Hematopoietic multipotent progenitor cell treated with erythropoietin and hydrocortisone succinate and interleukin-3 and kit ligand, for 17 days (in vitro differentiated cells): ENCODE results near the gene KIFC3.
"Not testable (repeated sequence)": the region's sequence is repeated elsewhere in the genome, so short reads cannot be mapped to it uniquely, and the experiment has no call there.

Experiments
- DNase-seq: peaks from one replicate; pipeline ENCODE4 v3.0.0-alpha.2; 2015; ENCODE audit warnings: low spot score

Gene KIFC3

GRCh38 chr16:57802341-57803133, at the start of gene KIFC3:
Gene KIFC3, minus strand, starts transcription at chr16:57802491. Its CDS starts 4,248 bp downstream, at chr16:57798243.
- no peak for DNase-seq

GRCh38 chr16:57848181-57848580, 45.9 kb upstream of the KIFC3 start:
- DNase-seq = no peak

- DNase-seq = not testable (repeated sequence)
These were observed 44.6 kb upstream of the KIFC3 start for GRCh38 chr16:57846931-57847330.

- no peak for DNase-seq
These were observed 43.9 kb upstream of the KIFC3 start for GRCh38 chr16:57846078-57846697.

- no peak for DNase-seq
These were observed 42.8 kb upstream of the KIFC3 start for GRCh38 chr16:57845115-57845514.

- DNase-seq = no peak
These were observed 42.2 kb upstream of the KIFC3 start for GRCh38 chr16:57844416-57845030.

- DNase-seq = no peak
These were observed 41.1 kb upstream of the KIFC3 start for GRCh38 chr16:57843400-57843799.

- no peak for DNase-seq
These were observed 40.3 kb upstream of the KIFC3 start for GRCh38 chr16:57842601-57843000.

GRCh38 chr16:57840833-57841232, 38.5 kb upstream of the KIFC3 start:
- DNase-seq = no peak

GRCh38 chr16:57838161-57838560, 35.9 kb upstream of the KIFC3 start:
- no peak for DNase-seq

- no peak for DNase-seq
These were observed 35.2 kb upstream of the KIFC3 start for GRCh38 chr16:57837305-57838125.

GRCh38 chr16:57835439-57835838, 33.1 kb upstream of the KIFC3 start:
- DNase-seq = not testable (repeated sequence)

- no peak for DNase-seq
These were observed 32.6 kb upstream of the KIFC3 start for GRCh38 chr16:57834936-57835335.

- no peak for DNase-seq
These were observed 28.7 kb upstream of the KIFC3 start for GRCh38 chr16:57830890-57831484.

- DNase-seq = no peak
These were observed 27.7 kb upstream of the KIFC3 start for GRCh38 chr16:57829969-57830360.

- no peak for DNase-seq
These were observed 26.2 kb upstream of the KIFC3 start for GRCh38 chr16:57828272-57829161.

- no peak for DNase-seq
These were observed 24.7 kb upstream of the KIFC3 start for GRCh38 chr16:57826706-57827625.

GRCh38 chr16:57826052-57826451, 23.8 kb upstream of the KIFC3 start:
- no peak for DNase-seq

GRCh38 chr16:57825298-57826044, 23.2 kb upstream of the KIFC3 start:
- no peak for DNase-seq
